ENCODE results near the gene TMEM50B. TPM values are rescaled to one million over a fixed set of nuclear protein-coding genes. Genes with fewer than 3 reads are reported as not detected.

The TMEM50B gene
- total RNA-seq, 1 experiment from 2014 or later, result 28.4 TPM

DNA sequence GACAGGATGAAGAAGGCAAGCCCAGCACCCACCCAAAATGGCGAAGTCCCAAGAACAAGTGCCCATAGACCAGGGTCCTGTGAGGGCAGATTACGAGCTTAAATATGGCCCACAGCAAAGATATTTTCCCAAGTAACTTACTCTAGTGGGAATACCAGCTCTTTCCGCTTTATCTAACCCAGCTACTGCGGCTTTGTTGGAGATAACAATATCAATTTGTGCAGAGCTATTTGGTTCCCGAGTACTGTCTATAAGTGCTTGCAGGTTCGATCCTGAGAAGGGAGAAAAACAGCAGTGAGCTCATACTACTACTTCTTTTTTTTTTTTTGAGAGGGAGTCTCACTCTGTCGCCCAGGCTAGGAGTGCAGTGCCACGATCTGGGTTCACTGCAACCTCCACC lies 26.1 kb upstream of the TMEM50B start:
- no TSS peak for BruUV-seq (replicated peaks)
- CTCF ChIA-PET, result interaction anchor here (1.0 kb wide), 1 partner anchor 9 kb away, joined by 4 read pairs; no protein-coding TSS in a partner anchor
- no peak overlapping the region for H3K4me3 Mint-ChIP-seq (ENCODE audit: low read depth, unreplicated experiment)
- no peaks in the 10 kb centered on the region for H3K27me3 Mint-ChIP-seq (ENCODE audit: unreplicated experiment)
- peaks cover 21% of the 10 kb centered on the region for H3K36me3 Mint-ChIP-seq (ENCODE audit: insufficient read depth, unreplicated experiment)
- H3K27ac Mint-ChIP-seq (ENCODE audit: unreplicated experiment), result no peak overlapping the region
- TF ChIP-seq CTCF (IDR thresholded peaks at IDR 0.05; ENCODE audit: unreplicated experiment), result no peak
- H3K9me3 Mint-ChIP-seq (ENCODE audit: low read depth, unreplicated experiment), result no peaks in the 10 kb centered on the region
- no peaks in the 10 kb centered on the region for H3K4me1 Mint-ChIP-seq (ENCODE audit: low read depth, unreplicated experiment)
- intact Hi-C loops (cut with micrococcal nuclease; ENCODE audit: unreplicated experiment), result no loop called here
- DNase-seq, result no peak

GRCh38 chr21:33496345-33496744 lies 16.6 kb upstream of the TMEM50B start:
- H3K4me1 Mint-ChIP-seq (ENCODE audit: low read depth, unreplicated experiment), result peaks cover 7% of the 10 kb centered on the region
- no peak for DNase-seq
- no TSS peak for BruUV-seq (replicated peaks)
- H3K9me3 Mint-ChIP-seq (ENCODE audit: low read depth, unreplicated experiment), result no peaks in the 10 kb centered on the region
- peaks cover 19% of the 10 kb centered on the region for H3K36me3 Mint-ChIP-seq (ENCODE audit: insufficient read depth, unreplicated experiment)
- H3K27me3 Mint-ChIP-seq (ENCODE audit: unreplicated experiment), result peaks cover 26% of the 10 kb centered on the region
- no peak overlapping the region for H3K4me3 Mint-ChIP-seq (ENCODE audit: low read depth, unreplicated experiment)
- CTCF ChIA-PET, result no interaction called here
- H3K27ac Mint-ChIP-seq (ENCODE audit: unreplicated experiment), result no peak overlapping the region
- intact Hi-C loops (cut with micrococcal nuclease; ENCODE audit: unreplicated experiment), result no loop called here
- no peak for TF ChIP-seq CTCF (IDR thresholded peaks at IDR 0.05; ENCODE audit: unreplicated experiment)

- DNase-seq, result no peak
- CTCF ChIA-PET, result no interaction called here
- no peaks in the 10 kb centered on the region for H3K9me3 Mint-ChIP-seq (ENCODE audit: low read depth, unreplicated experiment)
- no peak overlapping the region for H3K4me3 Mint-ChIP-seq (ENCODE audit: low read depth, unreplicated experiment)
- TF ChIP-seq CTCF (IDR thresholded peaks at IDR 0.05; ENCODE audit: unreplicated experiment), result no peak
- peaks cover 26% of the 10 kb centered on the region for H3K27me3 Mint-ChIP-seq (ENCODE audit: unreplicated experiment)
- intact Hi-C loops (cut with micrococcal nuclease; ENCODE audit: unreplicated experiment), result no loop called here
- H3K27ac Mint-ChIP-seq (ENCODE audit: unreplicated experiment), result no peak overlapping the region
- H3K4me1 Mint-ChIP-seq (ENCODE audit: low read depth, unreplicated experiment), result peaks cover 7% of the 10 kb centered on the region
- BruUV-seq (replicated peaks), result no TSS peak
- H3K36me3 Mint-ChIP-seq (ENCODE audit: insufficient read depth, unreplicated experiment), result peaks cover 22% of the 10 kb centered on the region
Observed at GRCh38 chr21:33495743-33496142, 16.0 kb upstream of the TMEM50B start.

GRCh38 chr21:33493756-33494155 lies 14.0 kb upstream of the TMEM50B start:
- BruUV-seq (replicated peaks), result no TSS peak
- no peak overlapping the region for H3K27ac Mint-ChIP-seq (ENCODE audit: unreplicated experiment)
- no peak overlapping the region for H3K4me3 Mint-ChIP-seq (ENCODE audit: low read depth, unreplicated experiment)

More at GRCh38 chr21:33493756-33494155, 14.0 kb upstream of the TMEM50B start:
- no peak for TF ChIP-seq CTCF (IDR thresholded peaks at IDR 0.05; ENCODE audit: unreplicated experiment)
- H3K36me3 Mint-ChIP-seq (ENCODE audit: insufficient read depth, unreplicated experiment), result peaks cover 17% of the 10 kb centered on the region
- H3K9me3 Mint-ChIP-seq (ENCODE audit: low read depth, unreplicated experiment), result no peaks in the 10 kb centered on the region
- no peak for DNase-seq
- H3K4me1 Mint-ChIP-seq (ENCODE audit: low read depth, unreplicated experiment), result peaks cover 7% of the 10 kb centered on the region
- peaks cover 26% of the 10 kb centered on the region for H3K27me3 Mint-ChIP-seq (ENCODE audit: unreplicated experiment)
- CTCF ChIA-PET, result no interaction called here
- intact Hi-C loops (cut with micrococcal nuclease; ENCODE audit: unreplicated experiment), result no loop called here

Data from Calu3 (cell line).